Right atrium auricular region (tissue), 2 donors: ENCODE measurements around the gene PCYOX1L. TPM values are rescaled to one million over a fixed set of nuclear protein-coding genes. Genes with fewer than 3 reads are reported as not detected.

Source experiments
- DNase-seq: peaks from one replicate; pipeline ENCODE4 v3.0.0-alpha.2; 2019; ENCODE audit warnings: low spot score
- H3K27ac ChIP-seq, 2 donors: fragments of 200-600 bp; sonication (generic); 1 replicate in 1 of 2; 2 replicates in 1 of 2; pipeline ENCODE4 v1.5.1; 2016 to 2019
- H3K27me3 ChIP-seq, 2 donors: fragments of 200-600 bp; sonication (generic); one replicate each; pipeline versions ENCODE4 v1.5.1 to v1.6.0; 2017 to 2019
- H3K36me3 ChIP-seq: fragments of 200-600 bp; sonication (generic); one replicate; pipeline ENCODE4 v1.5.1; 2016
- H3K4me1 ChIP-seq, 2 donors: fragments of 200-600 bp; sonication (generic); one replicate each; pipeline versions ENCODE4 v1.5.1 to v1.6.0; 2017 to 2019
- H3K4me3 ChIP-seq, 2 donors: fragments of 200-600 bp; sonication (generic); 1 replicate in 1 of 2; 2 replicates in 1 of 2; pipeline ENCODE4 v1.5.1; 2017 to 2019; ENCODE audit warnings: mild to moderate bottlenecking in 1 of 2, moderate library complexity in 1 of 2
- H3K9me3 ChIP-seq, 2 donors: fragments of 200-600 bp; sonication (generic); one replicate each; pipeline ENCODE4 v1.5.1; 2019
- total RNA-seq, 2 donors: library from RNA; depleted of rRNA; stranded (reverse); fragments of >200 nt; gene quantifications; one replicate each; pipeline ENCODE4 v1.1.0, GENCODE V29; 2016
- TF ChIP-seq, protein P1 (sequence below), 2 donors: fragments of 200-600 bp; sonication (generic); IDR thresholded peaks; one replicate each; pipeline ENCODE4 v1.5.1; 2019; ENCODE audit warnings: antibody characterized with exemption in 2 of 2

The PCYOX1L gene
- total RNA-seq, 2 donors from 2014 or later, result 4.0 to 5.6 TPM

DNA sequence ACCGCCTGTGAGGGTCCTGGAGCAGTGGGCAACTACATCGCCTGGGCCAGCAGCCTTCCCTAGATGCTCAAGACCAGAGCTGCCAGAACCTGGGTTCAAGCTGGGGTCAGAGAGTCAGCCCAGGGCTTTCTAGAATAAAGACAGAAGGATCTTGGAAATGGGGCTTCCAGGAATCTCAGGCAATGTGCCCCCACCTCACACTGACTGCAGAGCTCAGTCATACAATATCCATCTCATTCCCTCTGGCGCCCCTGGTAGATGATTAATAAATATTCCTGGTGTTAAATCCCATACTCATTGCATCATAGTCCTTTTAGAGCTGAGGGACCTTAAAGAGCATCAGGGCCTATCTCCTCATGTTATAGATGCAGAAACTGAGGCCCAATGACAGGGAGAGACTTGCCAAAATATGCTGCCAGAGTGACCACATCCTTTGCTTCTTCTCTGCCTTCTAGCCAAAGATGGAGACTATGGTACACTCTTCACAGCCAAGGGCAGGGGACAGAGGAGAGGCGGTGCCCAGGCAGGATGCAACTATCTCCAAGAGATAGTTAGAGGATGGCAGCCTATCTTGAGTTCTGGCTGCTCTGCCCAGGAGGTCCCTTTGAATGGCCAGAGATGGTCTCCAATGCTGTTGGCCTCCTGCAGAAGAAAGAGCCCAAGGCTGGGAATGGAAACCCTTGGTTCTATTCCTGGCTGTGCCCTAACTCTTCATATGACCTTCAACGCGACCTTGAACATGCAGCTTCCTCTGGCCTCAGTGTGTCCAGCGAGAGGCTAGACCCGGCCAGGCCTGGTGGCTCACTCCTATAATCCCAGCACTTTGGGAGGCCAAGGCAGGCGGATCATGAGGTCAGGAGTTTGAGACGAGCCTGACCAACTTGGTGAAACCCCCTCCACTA lies 57.5 kb downstream of the PCYOX1L start:
- Histone ChIP-seq H3K4me1 (peaks cover 0 to 88% of the 10 kb centered on the region in 2 donors), H3K27me3 (no peaks in the 10 kb centered on the region), H3K27ac (peak overlapping the region; percentile 90 to 97), H3K36me3 (no peaks in the 10 kb centered on the region), H3K9me3 (no peaks in the 10 kb centered on the region), H3K4me3 (peak overlapping the region in 1 of 2 donors; percentile 9)
- TF ChIP-seq, protein P1, sequence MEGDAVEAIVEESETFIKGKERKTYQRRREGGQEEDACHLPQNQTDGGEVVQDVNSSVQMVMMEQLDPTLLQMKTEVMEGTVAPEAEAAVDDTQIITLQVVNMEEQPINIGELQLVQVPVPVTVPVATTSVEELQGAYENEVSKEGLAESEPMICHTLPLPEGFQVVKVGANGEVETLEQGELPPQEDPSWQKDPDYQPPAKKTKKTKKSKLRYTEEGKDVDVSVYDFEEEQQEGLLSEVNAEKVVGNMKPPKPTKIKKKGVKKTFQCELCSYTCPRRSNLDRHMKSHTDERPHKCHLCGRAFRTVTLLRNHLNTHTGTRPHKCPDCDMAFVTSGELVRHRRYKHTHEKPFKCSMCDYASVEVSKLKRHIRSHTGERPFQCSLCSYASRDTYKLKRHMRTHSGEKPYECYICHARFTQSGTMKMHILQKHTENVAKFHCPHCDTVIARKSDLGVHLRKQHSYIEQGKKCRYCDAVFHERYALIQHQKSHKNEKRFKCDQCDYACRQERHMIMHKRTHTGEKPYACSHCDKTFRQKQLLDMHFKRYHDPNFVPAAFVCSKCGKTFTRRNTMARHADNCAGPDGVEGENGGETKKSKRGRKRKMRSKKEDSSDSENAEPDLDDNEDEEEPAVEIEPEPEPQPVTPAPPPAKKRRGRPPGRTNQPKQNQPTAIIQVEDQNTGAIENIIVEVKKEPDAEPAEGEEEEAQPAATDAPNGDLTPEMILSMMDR (IDR thresholded peaks at IDR 0.05), result no peak
- no peak for DNase-seq

DNA sequence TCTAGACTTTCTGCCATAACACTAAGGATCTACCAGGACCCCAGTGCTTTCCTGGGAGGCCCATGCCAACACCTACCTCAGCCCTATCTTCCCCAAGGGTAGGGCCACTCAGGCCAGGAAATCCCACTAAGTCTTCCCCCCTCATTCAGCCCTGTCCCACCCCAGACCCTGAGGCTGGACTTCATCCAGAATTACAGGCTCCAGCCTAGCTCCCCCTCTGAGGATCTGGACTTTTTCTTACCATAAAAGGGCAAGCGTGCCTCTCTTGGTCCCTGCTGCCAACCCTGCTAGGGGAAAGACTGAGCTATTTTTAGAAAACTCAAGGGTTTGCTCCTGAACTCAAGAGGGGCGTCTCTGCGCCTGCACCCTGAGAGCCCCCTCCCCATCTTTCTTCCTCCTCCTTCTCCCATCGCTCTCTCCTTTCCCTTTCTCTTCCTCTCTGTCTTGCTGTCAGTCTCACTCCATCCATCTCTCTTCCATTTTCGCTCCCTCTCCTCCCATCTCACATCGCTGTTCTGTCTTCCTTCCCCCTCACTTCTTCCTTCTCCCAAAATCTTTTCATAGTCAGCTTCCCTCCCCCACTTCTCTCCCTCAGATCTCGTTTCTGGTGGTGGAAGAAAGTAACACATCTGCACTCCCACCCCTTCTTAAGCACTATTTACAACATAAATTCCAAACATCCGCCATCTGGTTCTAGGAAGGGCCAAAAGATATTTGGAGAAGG lies 59.3 kb downstream of the PCYOX1L start:
- no peaks in the 10 kb centered on the region for H3K36me3 ChIP-seq
- no peaks in the 10 kb centered on the region for H3K27me3 ChIP-seq
- H3K4me3 ChIP-seq, result no peak overlapping the region
- no peak for DNase-seq
- H3K9me3 ChIP-seq, result no peaks in the 10 kb centered on the region
- TF ChIP-seq, protein P1 (IDR thresholded peaks at IDR 0.05), result no peak
- peaks cover 0 to 97% of the 10 kb centered on the region in 2 donors for H3K4me1 ChIP-seq
- H3K27ac ChIP-seq, result peak overlapping the region; percentile 90 to 97

DNA sequence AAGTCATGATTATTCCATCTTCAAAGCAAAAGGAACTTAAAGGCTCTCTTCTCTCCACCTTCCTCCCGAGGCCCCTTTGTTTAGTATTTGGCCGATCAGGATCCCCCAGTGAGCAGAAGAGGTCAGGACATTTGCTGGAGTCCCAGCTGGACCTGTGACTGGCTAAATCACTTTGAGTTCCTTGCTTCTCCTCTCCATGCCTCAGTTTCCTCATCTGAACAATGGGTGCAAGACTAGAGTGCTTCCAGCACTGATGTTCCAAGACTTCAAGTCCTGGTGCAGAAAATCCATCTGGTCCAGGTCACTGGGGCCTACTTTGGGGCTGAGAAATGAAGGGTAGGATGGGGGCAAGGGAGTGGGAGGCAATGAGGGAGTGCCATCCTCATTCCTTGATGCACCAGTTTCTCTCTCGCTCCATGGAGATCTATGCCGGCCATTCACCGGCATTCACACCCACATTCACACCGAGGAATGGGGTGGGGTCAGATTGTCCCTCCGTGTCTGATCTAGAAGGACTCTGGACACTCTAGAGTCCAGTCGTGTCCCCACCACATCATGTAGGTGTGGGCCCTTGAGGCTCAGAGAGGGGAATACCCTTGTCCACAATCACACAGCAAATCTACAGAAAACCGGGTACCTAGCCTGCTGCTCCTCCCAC lies 60.0 kb downstream of the PCYOX1L start:
- Histone ChIP-seq H3K4me1 (peaks cover 0 to 97% of the 10 kb centered on the region in 2 donors), H3K9me3 (no peaks in the 10 kb centered on the region), H3K27ac (peak overlapping the region; percentile 90 to 97), H3K36me3 (no peaks in the 10 kb centered on the region), H3K27me3 (no peaks in the 10 kb centered on the region), H3K4me3 (no peak overlapping the region)
- DNase-seq, result no peak
- TF ChIP-seq, protein P1 (IDR thresholded peaks at IDR 0.05), result no peak

DNA sequence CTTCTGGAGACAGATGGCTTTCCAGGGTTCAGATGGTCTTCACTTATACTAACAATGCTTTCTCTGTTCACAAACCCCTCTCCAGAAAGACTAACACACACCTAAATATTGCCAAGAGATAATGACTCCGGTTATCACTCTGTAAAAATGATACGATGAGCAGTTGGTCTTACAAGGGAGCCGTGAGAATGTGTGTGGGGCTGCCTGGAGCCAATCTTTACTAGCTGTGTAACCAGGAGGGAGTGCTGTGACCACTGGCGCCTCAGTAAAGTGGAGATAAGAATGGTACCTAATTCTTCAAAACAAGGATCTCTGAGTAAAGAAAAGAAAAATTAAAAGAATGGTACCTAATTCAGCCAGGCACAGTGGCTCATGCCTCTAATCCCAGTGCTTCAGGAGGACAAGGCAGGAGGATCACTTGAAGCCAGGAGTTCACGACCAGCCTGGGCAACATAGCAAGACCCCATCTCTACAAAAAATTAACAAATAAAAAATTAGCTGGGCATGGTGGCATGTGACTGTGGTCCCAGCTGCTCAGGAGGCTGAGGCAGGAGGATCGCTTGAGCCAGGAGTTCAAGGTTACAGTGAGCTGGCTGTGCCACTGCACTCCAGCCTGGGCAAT lies 61.2 kb downstream of the PCYOX1L start:
- no peak for DNase-seq

More for the DNA sequence above, 61.2 kb downstream of the PCYOX1L start:
- peak overlapping the region; percentile 90 to 97 for H3K27ac ChIP-seq
- no peaks in the 10 kb centered on the region for H3K9me3 ChIP-seq
- TF ChIP-seq, protein P1 (IDR thresholded peaks at IDR 0.05), result no peak
- H3K4me1 ChIP-seq, result peaks cover 0 to 97% of the 10 kb centered on the region in 2 donors
- H3K27me3 ChIP-seq, result no peaks in the 10 kb centered on the region
- H3K36me3 ChIP-seq, result no peaks in the 10 kb centered on the region
- H3K4me3 ChIP-seq, result peak overlapping the region in 1 of 2 donors; percentile 8

Other genes with a start within 250 kb of the PCYOX1L start
- gene ABLIM3, start 216.6 kb upstream of the PCYOX1L start, total RNA-seq, result 100 to 1,000 TPM; 109 to 145 TPM
- 10 to 100 TPM; 45.6 to 48.9 TPM for gene AFAP1L1, start 86.2 kb upstream of the PCYOX1L start, total RNA-seq
- gene GRPEL2, start 12.5 kb upstream of the PCYOX1L start, total RNA-seq, result 10 to 100 TPM in 1 of 2 donors, 1 to 10 TPM in 1; 6.9 to 10.7 TPM
- gene IL17B, start 21.2 kb downstream of the PCYOX1L start, total RNA-seq, result 1 to 10 TPM in 1 of 2 donors, under 1 TPM in 1; 0.83 to 2.9 TPM
- gene CSNK1A1, start 193.4 kb downstream of the PCYOX1L start, total RNA-seq, result 100 to 1,000 TPM; 171 to 192 TPM
- 10 to 100 TPM; 11.0 to 13.7 TPM for gene ARHGEF37, start 223.5 kb downstream of the PCYOX1L start, total RNA-seq